MM.1S (cell line): Measurements from ENCODE around the gene NMRK2.

ENCODE experiments used
- DNase-seq: peaks from one replicate; pipeline ENCODE4 v3.0.0-alpha.2; 2015
- H2AFZ ChIP-seq: fragments of 300-600 bp; sonication (generic); 2 replicates; pipeline ENCODE4 v1.6.0; 2016; ENCODE audit warnings: antibody characterized with exemption, low read length
- H3F3A ChIP-seq: fragments of 300-600 bp; sonication (generic); 2 replicates; pipeline ENCODE4 v1.6.1; 2016; ENCODE audit warnings: mild to moderate bottlenecking, antibody characterized with exemption, low read length, moderate library complexity, mixed read lengths; ENCODE audit not compliant: insufficient read depth
- H3K27ac ChIP-seq: fragments of 300-600 bp; sonication (generic); 2 replicates; pipeline ENCODE4 v1.5.1; 2016; ENCODE audit warnings: mild to moderate bottlenecking, low read length
- H3K27me3 ChIP-seq: fragments of 300-600 bp; sonication (generic); replicated peaks from 2 replicates; pipeline ENCODE4 v1.6.0; 2016; ENCODE audit warnings: low read length; ENCODE audit not compliant: insufficient read depth
- H3K36me3 ChIP-seq: fragments of 300-600 bp; sonication (generic); replicated peaks from 2 replicates; pipeline ENCODE4 v1.6.1; 2016; ENCODE audit warnings: mild to moderate bottlenecking, low read length, mixed read lengths; ENCODE audit not compliant: insufficient read depth
- H3K4me1 ChIP-seq: fragments of 300-600 bp; sonication (generic); 2 replicates; pipeline ENCODE4 v1.6.1; 2016; ENCODE audit warnings: low read length, mixed read lengths
- H3K4me2 ChIP-seq: fragments of 300-600 bp; sonication (generic); 2 replicates; pipeline ENCODE4 v1.6.0; 2016; ENCODE audit warnings: low read depth, low read length
- H3K4me3 ChIP-seq: fragments of 300-600 bp; sonication (generic); 2 replicates; pipeline ENCODE4 v1.5.1; 2016; ENCODE audit warnings: low read length, mixed read lengths
- H3K79me2 ChIP-seq: fragments of 300-600 bp; sonication (generic); 2 replicates; pipeline ENCODE4 v1.6.1; 2016; ENCODE audit warnings: mixed run types, low read length, mixed read lengths
- H3K9ac ChIP-seq: fragments of 300-600 bp; sonication (generic); 2 replicates; pipeline ENCODE4 v1.6.1; 2016; ENCODE audit warnings: low read length, mixed read lengths
- H3K9me2 ChIP-seq: fragments of 300-600 bp; sonication (generic); replicated peaks from 2 replicates; pipeline ENCODE4 v1.6.1; 2016; ENCODE audit warnings: mild to moderate bottlenecking, low read length, mixed read lengths; ENCODE audit not compliant: insufficient read depth
- H3K9me3 ChIP-seq: fragments of 300-600 bp; sonication (generic); replicated peaks from 2 replicates; pipeline ENCODE4 v1.6.1; 2016; ENCODE audit warnings: mild to moderate bottlenecking, low read length, mixed read lengths; ENCODE audit not compliant: insufficient read depth
- H4K20me1 ChIP-seq: fragments of 300-600 bp; sonication (generic); 2 replicates; pipeline ENCODE4 v1.6.1; 2016; ENCODE audit warnings: mild to moderate bottlenecking, low read length, moderate library complexity, mixed read lengths; ENCODE audit not compliant: insufficient read depth
- EZH2 ChIP-seq: fragments of 300-600 bp; sonication (generic); optimal IDR thresholded peaks from 2 replicates; pipeline ENCODE3; 2017; ENCODE audit warnings: low read depth, mild to moderate bottlenecking, antibody characterized with exemption, low read length, mixed read lengths
- EZH2phosphoT487 ChIP-seq: fragments of 300-600 bp; sonication (generic); IDR thresholded peaks from 2 replicates; pipeline ENCODE4 v1.6.1; 2018; ENCODE audit warnings: antibody characterized with exemption, low read length
- TF ChIP-seq, protein P1 (sequence below): fragments of 300-600 bp; sonication (generic); IDR thresholded peaks from 2 replicates; pipeline ENCODE4 v1.5.1; 2016; ENCODE audit warnings: antibody characterized with exemption, low read length, mixed read lengths

The NMRK2 gene

GRCh38 chr19:3895788-3896187 is 37.1 kb upstream of the NMRK2 start:
- no peaks in the 10 kb centered on the region for H3K79me2 ChIP-seq
- no peaks in the 10 kb centered on the region for H3K9me3 ChIP-seq
- H2AFZ ChIP-seq, result no peak overlapping the region
- no peaks in the 10 kb centered on the region for H3K9me2 ChIP-seq
- TF ChIP-seq, protein P1, sequence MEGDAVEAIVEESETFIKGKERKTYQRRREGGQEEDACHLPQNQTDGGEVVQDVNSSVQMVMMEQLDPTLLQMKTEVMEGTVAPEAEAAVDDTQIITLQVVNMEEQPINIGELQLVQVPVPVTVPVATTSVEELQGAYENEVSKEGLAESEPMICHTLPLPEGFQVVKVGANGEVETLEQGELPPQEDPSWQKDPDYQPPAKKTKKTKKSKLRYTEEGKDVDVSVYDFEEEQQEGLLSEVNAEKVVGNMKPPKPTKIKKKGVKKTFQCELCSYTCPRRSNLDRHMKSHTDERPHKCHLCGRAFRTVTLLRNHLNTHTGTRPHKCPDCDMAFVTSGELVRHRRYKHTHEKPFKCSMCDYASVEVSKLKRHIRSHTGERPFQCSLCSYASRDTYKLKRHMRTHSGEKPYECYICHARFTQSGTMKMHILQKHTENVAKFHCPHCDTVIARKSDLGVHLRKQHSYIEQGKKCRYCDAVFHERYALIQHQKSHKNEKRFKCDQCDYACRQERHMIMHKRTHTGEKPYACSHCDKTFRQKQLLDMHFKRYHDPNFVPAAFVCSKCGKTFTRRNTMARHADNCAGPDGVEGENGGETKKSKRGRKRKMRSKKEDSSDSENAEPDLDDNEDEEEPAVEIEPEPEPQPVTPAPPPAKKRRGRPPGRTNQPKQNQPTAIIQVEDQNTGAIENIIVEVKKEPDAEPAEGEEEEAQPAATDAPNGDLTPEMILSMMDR, result no peak
- TF ChIP-seq EZH2, result no peak
- TF ChIP-seq EZH2phosphoT487, result no peak
- no peaks in the 10 kb centered on the region for H3K36me3 ChIP-seq
- H4K20me1 ChIP-seq, result no peaks in the 10 kb centered on the region
- peaks cover 89% of the 10 kb centered on the region for H3K27me3 ChIP-seq
- no peak overlapping the region for H3K27ac ChIP-seq
- no peak overlapping the region for H3K4me3 ChIP-seq
- no peaks in the 10 kb centered on the region for H3F3A ChIP-seq
- no peak for DNase-seq
- no peak overlapping the region for H3K9ac ChIP-seq
- no peaks in the 10 kb centered on the region for H3K4me1 ChIP-seq
- no peak overlapping the region for H3K4me2 ChIP-seq

DNA sequence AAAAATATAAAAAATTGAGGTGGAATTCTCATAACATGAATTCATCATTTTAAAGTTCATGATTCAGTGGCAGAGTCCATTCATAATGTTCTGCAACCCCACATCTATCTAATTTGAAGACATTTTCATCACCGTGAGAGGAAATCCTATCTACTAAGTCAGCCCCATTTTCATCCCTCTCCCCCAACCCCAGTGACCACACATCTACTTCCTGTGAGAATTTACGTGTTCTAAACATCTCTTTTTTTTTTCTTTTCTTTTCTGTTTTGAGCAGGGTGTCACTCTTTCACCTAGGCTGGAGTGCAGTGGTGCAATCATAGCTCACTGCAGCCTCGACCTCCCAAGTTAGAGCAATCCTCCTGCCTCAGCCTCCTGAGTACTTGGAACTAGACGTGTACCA is 34.9 kb upstream of the NMRK2 start:
- TF ChIP-seq EZH2, result no peak
- TF ChIP-seq EZH2phosphoT487, result no peak
- TF ChIP-seq, protein P1, result no peak
- Histone ChIP-seq H3K9me2 (no peaks in the 10 kb centered on the region), H4K20me1 (no peaks in the 10 kb centered on the region), H3K27ac (no peak overlapping the region), H3K79me2 (no peaks in the 10 kb centered on the region), H3K4me1 (no peaks in the 10 kb centered on the region), H2AFZ (no peak overlapping the region), H3F3A (no peaks in the 10 kb centered on the region), H3K36me3 (no peaks in the 10 kb centered on the region), H3K4me2 (no peak overlapping the region), H3K27me3 (peaks cover 88% of the 10 kb centered on the region), H3K4me3 (no peak overlapping the region), H3K9me3 (no peaks in the 10 kb centered on the region), H3K9ac (no peak overlapping the region)
- no peak for DNase-seq

GRCh38 chr19:3898426-3898825 is 34.4 kb upstream of the NMRK2 start:
- no peak overlapping the region for H3K27ac ChIP-seq

More at GRCh38 chr19:3898426-3898825, 34.4 kb upstream of the NMRK2 start:
- TF ChIP-seq EZH2phosphoT487 (no peak), EZH2 (no peak)
- TF ChIP-seq, protein P1, result no peak
- Histone ChIP-seq H2AFZ (no peak overlapping the region), H3K79me2 (no peaks in the 10 kb centered on the region), H3K9me3 (no peaks in the 10 kb centered on the region), H3K4me1 (no peaks in the 10 kb centered on the region), H3K4me3 (no peak overlapping the region), H3K36me3 (no peaks in the 10 kb centered on the region), H3K9me2 (no peaks in the 10 kb centered on the region), H3K27me3 (peaks cover 88% of the 10 kb centered on the region), H3F3A (no peaks in the 10 kb centered on the region), H3K9ac (no peak overlapping the region), H3K4me2 (no peak overlapping the region), H4K20me1 (no peaks in the 10 kb centered on the region)
- no peak for DNase-seq
